Ramos (cell line): Measurements from ENCODE around the gene TSPAN5.
"Not testable (repeated sequence)": the region's sequence is repeated elsewhere in the genome, so short reads cannot be mapped to it uniquely, and the experiment has no call there.

Experiments
- in situ Hi-C: fragments of 300-500 bp; cut with MboI; formaldehyde crosslinking; loops from one replicate; pipeline ENCODE4 v1.14.3; 2022; ENCODE audit warnings: low sequenced_read_pairs; ENCODE audit not compliant: unreplicated experiment

The TSPAN5 gene

DNA sequence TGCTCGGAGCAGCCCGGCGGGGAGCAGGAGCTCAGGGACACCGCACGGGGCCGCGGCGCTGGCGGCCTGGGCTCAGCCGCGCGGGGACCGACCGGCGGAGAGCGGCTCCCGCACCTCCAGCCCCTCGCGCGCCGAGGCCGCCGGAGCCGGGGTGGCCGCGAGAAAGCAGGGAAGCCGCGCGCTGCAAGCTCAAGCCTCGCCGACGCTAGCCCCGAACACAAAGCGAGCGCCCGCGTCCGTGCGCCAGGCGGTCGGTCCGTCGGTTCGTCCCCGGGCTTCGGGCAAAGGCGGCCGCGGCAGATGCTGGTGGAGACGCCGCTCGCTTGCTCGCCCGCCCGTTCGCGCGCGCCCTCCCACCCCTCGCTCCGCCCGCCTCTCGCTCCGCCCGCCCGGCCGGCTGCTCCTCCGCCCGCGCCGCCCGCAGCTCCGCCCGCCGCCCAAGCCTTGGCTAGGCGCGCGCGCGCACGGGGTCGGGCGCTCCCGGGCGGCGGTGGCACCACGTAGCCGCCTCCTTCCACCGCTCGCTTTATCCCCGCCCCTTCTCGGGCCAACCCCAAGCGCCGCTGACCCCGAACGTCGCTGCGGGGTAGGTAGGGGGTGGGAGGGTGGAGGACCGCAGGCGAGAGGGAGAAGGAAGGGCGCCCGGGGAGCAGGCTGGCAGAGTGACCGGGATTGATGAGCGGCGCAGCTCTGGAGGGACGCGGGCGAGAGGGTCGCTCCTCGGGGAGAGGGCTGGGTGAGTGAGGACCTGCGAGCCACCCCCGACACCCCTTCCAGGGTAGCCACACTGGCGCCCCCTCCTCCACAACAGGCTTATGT, at the start of gene TSPAN5:
Gene TSPAN5 (minus strand): TSS at position 325 of the 819 bp plus-strand sequence.
- in situ Hi-C loops: no loop called here

DNA sequence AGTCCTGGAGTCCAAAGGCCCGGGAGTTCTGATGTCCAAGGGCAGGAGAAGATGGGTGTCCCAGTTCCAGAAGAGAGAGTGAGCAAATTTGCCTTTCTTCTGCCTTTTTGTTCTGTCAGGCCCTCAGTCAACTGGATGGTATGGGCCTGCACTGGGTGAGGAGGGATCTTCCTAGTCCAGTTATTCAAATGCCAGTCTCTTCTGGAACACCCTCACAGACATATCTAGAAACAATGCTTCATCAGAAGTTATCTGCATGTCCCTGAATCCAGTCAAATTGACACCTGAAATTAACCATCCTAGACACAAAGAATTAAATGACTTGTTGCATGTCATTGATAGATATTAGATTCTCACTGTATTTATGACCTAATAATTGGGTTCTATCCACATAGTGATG, 48.5 kb upstream of the TSPAN5 start:
- in situ Hi-C loops: no loop called here

GRCh38 chr4:98706200-98706813, 47.9 kb upstream of the TSPAN5 start:
- in situ Hi-C loops: no loop called here

GRCh38 chr4:98705586-98705985, 47.2 kb upstream of the TSPAN5 start:
- in situ Hi-C loops: not testable (repeated sequence)

DNA sequence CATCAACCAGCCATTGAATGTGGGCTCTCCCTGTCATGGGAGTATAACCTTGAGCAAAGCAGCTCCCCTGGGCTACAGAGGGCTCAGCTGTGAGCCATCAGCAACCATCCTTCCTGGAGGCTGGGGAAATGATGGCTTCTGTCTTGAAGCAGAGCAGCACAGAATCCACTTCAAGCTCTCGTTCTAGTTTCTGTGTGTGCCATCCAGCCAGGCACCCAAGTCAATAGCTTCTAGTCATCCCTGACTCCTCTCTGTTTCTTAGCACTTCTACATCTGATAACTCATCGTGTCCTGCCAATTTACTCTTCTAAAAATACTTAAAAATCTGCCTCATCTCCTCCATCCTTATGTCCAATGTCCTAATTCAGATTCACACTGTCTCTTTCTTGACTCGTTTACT, 42.2 kb upstream of the TSPAN5 start:
- in situ Hi-C loops: no loop called here

DNA sequence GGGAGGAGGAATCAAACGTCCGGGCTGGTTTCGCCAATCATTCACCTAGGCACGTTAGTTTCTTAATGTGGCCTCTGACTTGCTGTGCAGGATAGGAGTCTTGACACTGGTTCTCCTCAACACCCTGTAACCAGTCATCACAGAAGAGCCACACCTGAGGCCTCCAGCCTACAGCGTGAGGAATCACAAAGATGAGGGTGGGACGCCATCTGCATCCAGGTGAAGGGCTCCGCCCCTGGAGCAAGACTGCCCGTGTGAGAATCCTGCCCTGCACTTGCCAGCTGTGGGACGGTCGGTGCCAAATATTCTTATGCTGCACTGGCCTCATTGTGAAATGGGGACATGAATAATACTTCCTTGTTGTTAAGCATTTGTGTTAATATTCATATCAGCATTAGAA, 35.7 kb upstream of the TSPAN5 start:
- in situ Hi-C loops: no loop called here

GRCh38 chr4:98692411-98692810, 34.0 kb upstream of the TSPAN5 start:
- in situ Hi-C loops: no loop called here

GRCh38 chr4:98691588-98691987, 33.2 kb upstream of the TSPAN5 start:
- in situ Hi-C loops: no loop called here

- in situ Hi-C loops: no loop called here
These were observed 31.2 kb upstream of the TSPAN5 start for GRCh38 chr4:98689507-98690174.

DNA sequence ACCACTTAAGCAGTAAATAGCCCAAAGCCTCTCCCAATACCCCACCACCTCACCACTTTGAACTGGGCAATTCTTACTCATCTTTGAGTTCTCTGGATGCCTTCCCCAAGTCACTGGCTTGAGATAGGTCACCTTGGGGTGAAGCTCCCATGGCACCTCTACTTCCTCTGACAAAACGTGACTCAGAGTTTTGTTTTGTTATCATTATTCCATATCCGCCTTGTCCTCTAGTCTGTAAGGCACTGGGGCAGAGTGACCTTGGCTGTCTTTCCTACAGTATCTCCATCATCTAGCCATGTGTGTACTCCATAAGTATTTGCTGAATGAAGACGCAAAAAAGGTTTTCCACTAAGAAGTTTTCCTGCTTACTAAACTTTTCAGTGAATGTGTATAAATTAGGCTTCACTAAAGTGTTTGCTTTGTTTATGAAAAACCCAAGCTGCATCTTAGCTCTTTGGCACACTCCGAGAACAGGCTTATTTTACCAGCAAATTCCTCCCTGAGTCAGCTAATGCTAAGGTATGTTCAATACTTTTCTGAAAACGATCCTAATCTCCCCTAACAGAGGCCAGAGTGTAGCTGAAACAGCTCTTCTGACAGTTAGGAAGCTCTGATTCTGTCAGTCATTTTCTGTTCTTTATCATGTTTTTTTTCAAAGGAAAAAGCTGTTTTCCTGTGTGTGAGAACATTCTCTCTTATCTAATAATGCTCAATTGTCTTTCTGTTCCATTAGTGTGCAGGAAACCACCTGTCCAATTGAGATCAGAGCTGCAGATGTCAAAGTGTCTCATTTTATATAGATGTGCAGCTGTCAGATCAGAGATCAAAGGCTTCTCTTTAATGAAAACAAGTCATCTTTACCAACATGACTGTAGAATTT, 30.2 kb upstream of the TSPAN5 start:
- in situ Hi-C loops: no loop called here

DNA sequence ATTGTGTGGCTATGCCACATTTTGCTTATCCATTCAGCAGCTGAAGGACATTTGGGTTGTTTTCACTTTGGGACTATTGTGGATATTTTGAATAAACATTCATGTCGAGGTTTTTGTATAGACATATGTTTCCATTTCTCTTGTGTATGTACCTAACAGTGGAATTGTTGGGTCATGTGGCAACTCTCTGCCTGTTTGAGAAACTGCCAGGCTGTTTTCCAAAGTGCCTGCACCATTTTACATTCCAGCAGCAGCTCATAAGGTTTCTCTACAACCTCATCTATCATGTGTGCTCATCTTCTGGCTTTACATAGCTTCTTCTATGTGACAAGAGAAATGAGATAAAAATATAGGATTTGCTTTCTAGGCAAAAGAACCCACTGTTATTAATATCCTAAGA, 29.5 kb upstream of the TSPAN5 start:
- in situ Hi-C loops: no loop called here

DNA sequence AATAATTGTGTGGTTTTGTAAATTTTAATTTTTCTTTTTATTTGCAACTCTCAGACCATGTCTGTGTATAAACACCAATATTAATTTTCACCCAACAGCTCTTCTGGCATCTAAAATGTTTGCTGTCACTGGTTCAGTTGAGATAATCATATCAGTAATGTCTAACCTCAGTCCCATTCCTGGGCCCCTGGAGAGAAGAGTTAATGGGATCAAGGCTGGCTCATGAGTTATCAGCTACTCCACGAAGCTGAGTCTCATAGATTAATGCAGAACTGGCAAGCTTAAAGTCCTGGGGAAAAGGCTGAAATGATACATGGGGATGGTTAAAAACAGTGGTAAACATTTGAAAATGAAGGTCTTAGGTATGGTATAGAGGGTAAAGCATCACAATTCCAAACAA, 28.4 kb upstream of the TSPAN5 start:
- in situ Hi-C loops: no loop called here

DNA sequence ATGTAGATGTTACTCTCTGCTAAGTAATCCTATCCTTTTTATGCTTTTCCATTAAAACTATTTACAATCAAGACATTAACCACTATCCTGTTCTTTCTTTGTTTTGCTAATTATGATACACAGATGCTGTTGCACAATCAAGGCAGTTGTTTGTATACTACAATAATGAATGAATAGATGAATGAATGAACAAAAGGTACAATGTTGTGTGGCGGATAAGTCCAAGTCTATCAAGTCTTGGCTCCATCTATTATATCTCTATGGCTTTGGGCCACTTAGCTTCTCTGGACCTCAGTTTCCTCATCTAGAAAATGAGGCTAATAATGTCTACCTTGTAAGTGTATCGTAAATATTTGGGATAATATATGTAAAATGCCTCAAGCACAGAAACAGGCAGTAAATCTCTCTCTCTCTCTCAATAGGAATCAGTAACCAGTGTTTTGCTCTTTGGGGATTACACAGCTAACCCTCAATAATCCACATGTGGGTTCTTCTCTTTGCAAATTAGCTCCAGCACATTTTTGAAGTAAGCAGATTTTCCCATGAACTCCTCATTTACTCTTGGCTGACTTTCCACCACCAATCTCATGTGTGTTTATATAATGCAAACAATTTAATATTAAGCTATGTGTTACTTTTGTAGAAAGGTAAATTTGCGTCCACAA, 27.8 kb upstream of the TSPAN5 start:
- in situ Hi-C loops: no loop called here

DNA sequence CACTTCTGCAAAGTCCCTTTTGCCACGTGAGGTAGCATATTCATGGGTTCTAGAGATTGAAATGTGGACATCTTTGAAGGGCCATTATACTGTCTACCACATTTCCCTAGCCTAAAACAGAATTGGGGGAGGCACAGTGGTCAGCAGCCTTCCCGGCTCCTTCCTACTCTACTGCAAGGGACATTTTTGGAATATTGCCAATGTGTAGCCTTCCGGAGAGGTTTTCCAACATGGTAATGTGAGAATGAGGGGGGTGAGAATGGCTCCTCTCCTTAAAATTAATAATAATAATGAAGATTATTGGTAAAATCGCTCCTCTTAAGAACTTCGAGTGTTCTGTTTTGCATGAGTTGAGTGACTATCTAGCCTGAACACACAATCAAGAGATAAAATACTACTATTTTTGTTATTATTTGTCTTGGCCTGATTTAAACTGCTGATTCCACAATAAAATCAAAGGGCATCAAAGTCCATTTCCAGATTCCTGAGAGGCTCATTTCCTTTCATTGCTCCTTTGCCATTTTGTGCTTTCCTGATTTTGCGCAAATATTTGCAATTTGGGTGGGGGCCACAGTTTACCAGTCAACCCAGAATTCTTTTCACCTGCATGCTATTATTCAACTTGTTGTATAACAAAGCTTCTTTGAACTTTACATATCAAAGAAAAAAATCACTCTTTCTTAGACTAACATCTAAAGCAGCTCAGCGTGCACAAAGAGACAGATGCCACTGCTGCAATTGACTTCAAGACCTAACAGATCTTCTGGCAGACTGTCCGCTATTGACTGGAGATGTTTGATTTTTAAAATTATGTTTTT, 27.0 kb upstream of the TSPAN5 start:
- in situ Hi-C loops: no loop called here

- in situ Hi-C loops: no loop called here
These were observed 24.3 kb upstream of the TSPAN5 start for GRCh38 chr4:98682719-98683118.

DNA sequence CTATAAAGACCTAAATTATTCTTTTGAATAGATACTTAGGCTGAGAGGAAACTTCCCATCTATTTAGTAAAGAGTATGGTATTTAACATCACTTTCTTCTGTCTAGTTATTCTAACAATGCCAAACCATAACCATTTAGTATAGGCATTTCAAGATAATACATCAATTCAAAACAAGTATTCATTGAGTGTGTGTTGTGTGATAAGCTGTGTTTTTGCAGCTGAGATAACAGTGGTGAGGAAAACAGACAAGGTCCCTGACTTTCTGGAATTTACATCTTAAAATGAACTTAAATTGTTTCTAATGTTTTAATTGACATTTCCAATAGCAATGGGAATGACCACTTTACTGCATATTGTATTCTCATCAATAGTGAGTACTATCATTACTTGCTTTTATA, 22.4 kb upstream of the TSPAN5 start:
- in situ Hi-C loops: no loop called here

GRCh38 chr4:98679738-98680137, 21.3 kb upstream of the TSPAN5 start:
- in situ Hi-C loops: no loop called here

- in situ Hi-C loops: no loop called here
These were observed 19.4 kb upstream of the TSPAN5 start for GRCh38 chr4:98677799-98678198.
